ENCODE measurements around the gene KAT14.
A peak's percentile ranks its signal among the peaks of the same experiment; 100 is the strongest.
"Not testable (repeated sequence)": the region's sequence is repeated elsewhere in the genome, so short reads cannot be mapped to it uniquely, and the experiment has no call there.

KAT14 gene

GRCh38 chr20:18187020-18187419 lies 49.4 kb downstream of the KAT14 start:
- no peaks in the 10 kb centered on the region for H3K27me3 Mint-ChIP-seq

GRCh38 chr20:18188434-18188833 lies 50.8 kb downstream of the KAT14 start:
- no peaks in the 10 kb centered on the region for H3K4me1 Mint-ChIP-seq
- no peak overlapping the region for H3K4me3 Mint-ChIP-seq
- H3K9me3 Mint-ChIP-seq, result no peaks in the 10 kb centered on the region
- H3K27me3 Mint-ChIP-seq, result no peaks in the 10 kb centered on the region
- no peak for ATAC-seq
- peaks cover 49% of the 10 kb centered on the region for H3K36me3 Mint-ChIP-seq
- H3K27ac Mint-ChIP-seq, result no peak overlapping the region

More at GRCh38 chr20:18187020-18187419, 49.4 kb downstream of the KAT14 start:
- Mint-ChIP-seq H3K36me3 (peaks cover 59% of the 10 kb centered on the region), H3K4me3 (no peak overlapping the region), H3K27ac (no peak overlapping the region), H3K9me3 (no peaks in the 10 kb centered on the region), H3K4me1 (no peaks in the 10 kb centered on the region)
- ATAC-seq, result no peak

GRCh38 chr20:18190338-18191233 lies 52.9 kb downstream of the KAT14 start:
- no peak overlapping the region for H3K27ac Mint-ChIP-seq
- peak; percentile 31 for ATAC-seq
- no peaks in the 10 kb centered on the region for H3K9me3 Mint-ChIP-seq
- H3K4me1 Mint-ChIP-seq, result no peaks in the 10 kb centered on the region
- no peaks in the 10 kb centered on the region for H3K27me3 Mint-ChIP-seq
- H3K4me3 Mint-ChIP-seq, result no peak overlapping the region
- peaks cover 35% of the 10 kb centered on the region for H3K36me3 Mint-ChIP-seq

- Mint-ChIP-seq H3K9me3 (no peaks in the 10 kb centered on the region), H3K27ac (no peak overlapping the region), H3K4me3 (no peak overlapping the region), H3K4me1 (no peaks in the 10 kb centered on the region), H3K36me3 (peaks cover 35% of the 10 kb centered on the region), H3K27me3 (no peaks in the 10 kb centered on the region)
- no peak for ATAC-seq
These were observed 53.6 kb downstream of the KAT14 start for GRCh38 chr20:18191306-18191705.

DNA sequence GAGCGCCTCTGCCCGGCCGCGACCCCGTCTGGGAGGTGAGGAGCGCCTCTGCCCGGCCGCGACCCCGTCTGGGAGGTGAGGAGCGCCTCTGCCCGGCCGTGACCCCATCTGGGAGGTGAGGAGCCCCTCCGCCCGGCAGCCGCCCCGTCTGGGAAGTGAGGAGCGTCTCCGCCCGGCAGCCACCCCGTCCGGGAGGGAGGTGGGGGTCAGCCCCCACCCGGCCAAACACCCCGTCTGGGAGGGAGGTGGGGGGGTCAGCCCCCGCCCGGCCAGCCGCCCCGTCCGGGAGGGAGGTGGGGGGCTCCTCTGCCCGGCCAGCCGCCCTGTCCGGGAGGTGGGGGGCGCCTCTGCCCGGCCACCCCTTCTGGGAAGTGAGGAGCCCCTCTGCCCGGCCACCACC lies 56.8 kb downstream of the KAT14 start:
- H3K27ac Mint-ChIP-seq, H3K27me3 Mint-ChIP-seq, H3K4me3 Mint-ChIP-seq, H3K4me1 Mint-ChIP-seq, ATAC-seq, H3K9me3 Mint-ChIP-seq: not testable (repeated sequence)
- peaks cover 18% of the 10 kb centered on the region for H3K36me3 Mint-ChIP-seq

DNA sequence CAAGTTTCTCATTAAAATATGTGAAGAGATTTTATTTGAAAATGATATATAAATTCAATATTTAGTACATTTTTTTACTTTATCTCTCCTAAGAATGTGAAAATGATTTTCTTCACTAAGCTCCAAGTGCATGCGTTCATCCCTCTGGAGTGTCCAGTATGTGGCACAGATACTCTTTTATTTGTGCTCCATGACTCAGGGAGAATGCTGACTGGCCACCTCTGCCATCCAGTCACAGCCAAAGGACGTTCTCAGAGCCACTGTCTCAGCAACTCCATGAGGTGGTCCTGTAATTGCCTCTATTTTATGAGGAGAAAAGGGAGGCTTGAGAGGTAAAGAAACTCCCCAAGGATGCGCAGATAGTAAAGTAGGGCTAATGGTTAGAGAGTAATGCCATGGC lies 58.3 kb downstream of the KAT14 start:
- Mint-ChIP-seq H3K9me3 (no peaks in the 10 kb centered on the region), H3K27me3 (no peaks in the 10 kb centered on the region), H3K4me1 (no peaks in the 10 kb centered on the region), H3K27ac (no peak overlapping the region), H3K36me3 (peaks cover 18% of the 10 kb centered on the region), H3K4me3 (no peak overlapping the region)
- no peak for ATAC-seq

DNA sequence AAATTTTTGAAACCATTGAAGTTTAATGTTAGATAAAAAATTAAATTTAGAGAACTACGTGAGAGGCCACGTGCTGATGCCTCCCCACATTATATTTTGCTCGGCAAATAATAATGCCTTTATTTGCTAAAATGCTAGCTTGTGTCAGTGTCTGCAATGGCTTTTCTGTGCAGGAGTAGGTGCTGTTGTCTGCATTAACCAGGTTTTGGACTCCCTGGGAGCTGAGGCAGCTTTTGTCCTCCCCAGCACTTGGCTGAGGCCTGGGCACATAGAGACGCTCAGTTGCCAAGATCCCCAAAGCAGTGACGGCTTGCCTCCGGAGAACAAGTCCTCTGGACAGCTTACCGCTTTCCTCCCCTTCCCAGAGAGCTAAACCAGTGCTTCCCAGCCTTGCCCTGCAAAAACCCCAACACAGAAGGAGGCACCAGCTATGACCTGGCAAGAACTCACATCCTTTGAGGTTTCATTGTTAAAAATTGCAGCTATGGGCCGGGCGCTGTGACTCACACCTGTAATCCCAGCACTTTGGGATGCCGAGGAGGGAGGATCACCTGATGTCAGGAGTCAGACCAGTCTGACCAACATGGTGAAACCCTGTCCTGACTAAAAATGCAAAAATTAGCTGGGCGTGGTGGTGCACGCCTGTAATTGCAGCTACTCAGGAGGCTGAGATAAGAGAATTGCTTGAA lies 59.9 kb downstream of the KAT14 start:
- no peak overlapping the region for H3K27ac Mint-ChIP-seq
- no peak for ATAC-seq

GRCh38 chr20:18202966-18203365 lies 65.3 kb downstream of the KAT14 start:
- no peaks in the 10 kb centered on the region for H3K4me1 Mint-ChIP-seq
- ATAC-seq, result no peak
- peaks cover 14% of the 10 kb centered on the region for H3K9me3 Mint-ChIP-seq
- peaks cover 30% of the 10 kb centered on the region for H3K36me3 Mint-ChIP-seq
- H3K4me3 Mint-ChIP-seq, result no peak overlapping the region
- H3K27ac Mint-ChIP-seq, result no peak overlapping the region
- H3K27me3 Mint-ChIP-seq, result no peaks in the 10 kb centered on the region

More for the DNA sequence above, 59.9 kb downstream of the KAT14 start:
- Mint-ChIP-seq H3K4me3 (no peak overlapping the region), H3K4me1 (no peaks in the 10 kb centered on the region), H3K27me3 (no peaks in the 10 kb centered on the region), H3K36me3 (peaks cover 29% of the 10 kb centered on the region), H3K9me3 (peaks cover 14% of the 10 kb centered on the region)

DNA sequence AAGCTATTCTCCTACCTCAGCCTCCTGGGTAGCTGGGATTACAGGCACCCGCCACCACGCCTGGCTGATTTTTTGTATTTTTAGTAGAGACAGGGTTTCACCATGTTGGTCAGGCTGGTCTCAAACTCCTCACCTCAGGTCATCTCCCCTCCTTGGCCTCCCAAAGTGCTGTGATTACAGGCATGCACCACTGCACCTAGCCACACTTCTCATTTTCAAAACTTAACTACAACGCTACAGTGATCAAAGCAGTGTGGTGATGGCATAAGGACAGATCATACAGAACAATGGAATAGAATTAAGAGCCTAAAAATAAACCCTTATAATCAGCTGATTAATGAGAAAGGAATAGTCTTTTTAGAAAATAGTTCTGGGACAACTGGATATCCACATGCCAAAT lies 66.0 kb downstream of the KAT14 start:
- not testable (repeated sequence) for ATAC-seq, H3K4me1 Mint-ChIP-seq, H3K4me3 Mint-ChIP-seq, H3K27me3 Mint-ChIP-seq, H3K27ac Mint-ChIP-seq
- Mint-ChIP-seq H3K9me3 (peaks cover 14% of the 10 kb centered on the region), H3K36me3 (peaks cover 30% of the 10 kb centered on the region)

GRCh38 chr20:18213002-18213401 lies 75.3 kb downstream of the KAT14 start:
- no peaks in the 10 kb centered on the region for H3K27me3 Mint-ChIP-seq
- no peak for ATAC-seq

GRCh38 chr20:18215566-18215965 lies 77.9 kb downstream of the KAT14 start:
- H3K9me3 Mint-ChIP-seq, result no peaks in the 10 kb centered on the region
- H3K4me1 Mint-ChIP-seq, result no peaks in the 10 kb centered on the region

More at GRCh38 chr20:18213002-18213401, 75.3 kb downstream of the KAT14 start:
- H3K9me3 Mint-ChIP-seq, result no peaks in the 10 kb centered on the region
- no peaks in the 10 kb centered on the region for H3K36me3 Mint-ChIP-seq
- H3K27ac Mint-ChIP-seq, result no peak overlapping the region
- no peaks in the 10 kb centered on the region for H3K4me1 Mint-ChIP-seq
- no peak overlapping the region for H3K4me3 Mint-ChIP-seq

DNA sequence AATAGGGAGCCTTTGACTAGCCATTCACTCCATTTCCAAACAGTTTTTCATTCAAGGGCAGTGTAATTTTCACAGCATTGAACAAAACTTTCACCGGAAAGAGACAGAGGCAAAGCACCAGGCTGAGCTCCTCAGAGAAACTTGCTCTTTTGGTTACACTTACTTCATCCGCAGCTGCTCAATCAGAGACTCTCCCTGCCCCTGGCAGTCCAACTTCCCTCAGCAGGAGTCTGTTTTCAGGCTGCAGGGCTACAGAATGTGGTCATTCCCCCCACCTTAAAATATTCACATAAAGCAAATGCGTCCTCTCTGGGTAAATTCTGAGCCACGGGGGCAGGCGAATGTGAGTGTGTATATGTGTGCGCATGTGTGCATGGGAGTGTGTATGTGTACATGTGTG lies 80.6 kb downstream of the KAT14 start:
- peaks cover 8% of the 10 kb centered on the region for H3K27me3 Mint-ChIP-seq
- no peaks in the 10 kb centered on the region for H3K9me3 Mint-ChIP-seq
- H3K36me3 Mint-ChIP-seq, result no peaks in the 10 kb centered on the region
- H3K4me3 Mint-ChIP-seq, result no peak overlapping the region
- H3K4me1 Mint-ChIP-seq, result no peaks in the 10 kb centered on the region
- no peak for ATAC-seq
- no peak overlapping the region for H3K27ac Mint-ChIP-seq

More at GRCh38 chr20:18215566-18215965, 77.9 kb downstream of the KAT14 start:
- Mint-ChIP-seq H3K27me3 (no peaks in the 10 kb centered on the region), H3K4me3 (no peak overlapping the region), H3K36me3 (no peaks in the 10 kb centered on the region), H3K27ac (no peak overlapping the region)
- no peak for ATAC-seq

DNA sequence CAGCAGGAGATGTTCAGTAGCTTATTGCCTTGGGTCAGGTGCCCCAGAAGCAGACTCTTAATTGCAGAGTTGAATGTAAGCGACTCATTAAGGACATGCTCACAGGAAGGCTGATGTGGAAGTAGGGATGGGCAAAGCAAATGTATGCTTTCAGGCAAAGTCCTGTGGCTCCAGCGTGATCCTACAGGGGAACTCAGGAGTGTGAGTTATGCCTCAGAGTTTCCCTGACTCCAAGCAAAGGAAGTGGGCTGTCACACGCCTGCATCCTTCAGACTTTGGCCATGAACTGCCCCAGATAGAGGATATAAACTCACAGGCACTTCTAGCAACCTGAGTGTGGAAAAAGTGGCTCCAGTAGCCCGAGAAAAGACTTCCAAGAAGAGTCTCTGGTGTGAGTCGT lies 85.7 kb downstream of the KAT14 start:
- ATAC-seq, result no peak
- H3K36me3 Mint-ChIP-seq, result no peaks in the 10 kb centered on the region
- H3K27me3 Mint-ChIP-seq, result peaks cover 19% of the 10 kb centered on the region
- H3K9me3 Mint-ChIP-seq, result no peaks in the 10 kb centered on the region
- no peaks in the 10 kb centered on the region for H3K4me1 Mint-ChIP-seq
- no peak overlapping the region for H3K27ac Mint-ChIP-seq
- H3K4me3 Mint-ChIP-seq, result no peak overlapping the region

DNA sequence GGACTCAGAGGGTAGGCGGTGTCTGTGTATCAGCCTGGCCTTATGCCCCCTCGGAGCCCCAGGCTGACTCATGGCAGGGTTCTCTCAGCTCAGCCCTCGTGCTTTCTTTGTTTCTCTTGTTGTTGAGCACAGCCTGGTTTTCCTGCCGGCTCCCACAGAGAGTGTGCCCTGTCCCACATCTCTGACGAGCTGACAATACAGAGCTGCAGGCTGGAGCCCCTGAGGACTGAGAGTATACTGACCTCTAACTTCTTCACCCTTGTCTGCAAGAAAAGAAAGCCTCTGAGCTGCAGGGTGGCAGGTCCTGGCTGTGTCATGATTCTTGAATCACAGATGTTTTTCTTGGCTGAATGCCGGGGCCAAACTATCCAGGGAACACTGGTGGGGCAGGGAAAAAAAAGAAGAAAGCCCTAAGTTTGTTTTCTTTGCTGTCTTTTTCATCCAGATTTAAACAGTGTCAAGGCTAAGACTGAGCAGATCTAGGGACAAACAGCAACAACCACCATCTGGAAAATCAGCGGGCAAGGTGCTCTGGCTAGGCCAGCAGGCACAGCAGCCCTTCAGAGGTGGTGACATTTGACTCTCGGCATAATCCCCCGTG lies 87.4 kb downstream of the KAT14 start:
- no peak for ATAC-seq
- Mint-ChIP-seq H3K9me3 (no peaks in the 10 kb centered on the region), H3K27ac (no peak overlapping the region), H3K4me1 (no peaks in the 10 kb centered on the region), H3K27me3 (peaks cover 19% of the 10 kb centered on the region), H3K4me3 (no peak overlapping the region), H3K36me3 (no peaks in the 10 kb centered on the region)

DNA sequence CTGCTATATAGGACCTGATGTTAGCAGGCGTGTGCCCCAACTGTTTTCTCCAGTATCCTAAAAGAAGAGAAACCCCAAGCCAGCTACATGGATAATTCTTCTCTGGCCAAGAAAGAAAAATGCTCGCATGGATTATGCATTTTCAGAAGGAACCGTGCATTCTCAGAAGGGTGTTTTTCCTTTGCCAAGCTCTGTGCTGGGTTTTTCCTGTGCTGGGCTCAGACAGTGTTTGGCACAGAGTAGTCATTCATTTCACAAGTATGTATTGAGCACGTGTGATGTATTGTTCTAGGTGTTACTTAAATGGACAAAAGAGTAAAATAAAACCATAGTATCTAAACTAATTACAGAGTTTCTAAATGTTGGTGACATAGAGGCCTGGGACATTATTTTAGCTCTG lies 88.0 kb downstream of the KAT14 start:
- Mint-ChIP-seq H3K27me3 (peaks cover 19% of the 10 kb centered on the region), H3K9me3 (no peaks in the 10 kb centered on the region), H3K27ac (no peak overlapping the region), H3K4me1 (no peaks in the 10 kb centered on the region), H3K4me3 (no peak overlapping the region), H3K36me3 (no peaks in the 10 kb centered on the region)
- ATAC-seq, result no peak
